Posterior vena cava (tissue), 2 donors: ENCODE results near the gene TBC1D23. TPM values are rescaled to one million over a fixed set of nuclear protein-coding genes. Genes with fewer than 3 reads are reported as not detected.

Experiments
- DNase-seq: peaks from one replicate; pipeline ENCODE4 v3.0.0-alpha.2; 2020; ENCODE audit warnings: low spot score
- intact Hi-C, 2 donors: fragments of 100-400 bp; cut with DNase I; formaldehyde crosslinking; loops; one replicate each; pipeline versions ENCODE4 v1.14.1 to v1.14.2; 2022 to 2023
- total RNA-seq, 2 donors: library from RNA; stranded (reverse); fragmentation: NEBNext Ultra II Directional; extraction: Animal tissue kit (Norgen Biotek cat#: 25700); gene quantifications; one replicate each; pipeline ENCODE4 v1.2.1, GENCODE V29; 2021
- donor health status: DM: yes; HTN: yes; CAD: no.
- donor health status: DM: yes; HTN: yes; CAD: no.

The TBC1D23 gene
- total RNA-seq, 2 donors from 2014 or later, result 45.5 to 54.6 TPM

DNA sequence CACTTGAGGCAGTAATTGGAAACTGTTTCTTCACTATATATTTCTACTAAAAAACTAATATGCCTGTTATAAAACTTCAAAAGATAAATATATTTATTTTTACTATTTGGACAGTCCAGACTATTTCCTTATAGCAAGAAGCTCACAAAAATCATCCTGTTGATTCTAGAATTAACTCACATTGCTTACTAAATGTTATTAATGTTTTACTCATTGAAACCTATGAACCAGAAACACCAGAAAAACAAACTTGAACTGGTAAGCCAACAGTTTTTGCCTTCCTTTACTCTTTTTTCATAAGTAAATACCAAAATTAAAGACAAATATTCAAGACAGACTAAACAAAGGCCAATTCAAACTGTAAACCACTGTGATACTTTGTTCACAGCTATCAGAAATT is 113.7 kb downstream of the TBC1D23 start:
- DNase-seq, result no peak
- intact Hi-C loops, result no loop called here

Other genes with a start within 250 kb of the TBC1D23 start
- 100 to 1,000 TPM; 370 to 630 TPM for gene FILIP1L, start 146.5 kb upstream of the TBC1D23 start, total RNA-seq
- gene NIT2, start 73.8 kb downstream of the TBC1D23 start, total RNA-seq, result 10 to 100 TPM; 30.2 to 39.0 TPM
- gene TOMM70, start 140.1 kb downstream of the TBC1D23 start, total RNA-seq, result 10 to 100 TPM; 38.2 to 39.8 TPM
- gene LNP1, start 140.5 kb downstream of the TBC1D23 start, total RNA-seq, result 1 to 10 TPM; 4.0 to 7.6 TPM
- gene TMEM45A, start 231.6 kb downstream of the TBC1D23 start, total RNA-seq, result 10 to 100 TPM; 34.5 to 75.3 TPM